ENCODE data around the gene HEXD. TPM values are rescaled to one million over a fixed set of nuclear protein-coding genes. Genes with fewer than 3 reads are reported as not detected.

HEXD gene
- total and polyA plus RNA-seq, 10 of the 15 experiments (the other 5 are each of a cell fraction or from before 2014, with no cell fraction given) = 1.6 to 24.2 (median 7.0) TPM

- no peak overlapping the region for H3K27ac ChIP-seq (ENCODE audit: control insufficient read depth, insufficient read depth)
- SMC1A ChIA-PET (ENCODE audit: uncharacterized antibody, unreplicated experiment) = no interaction called here
- POLR2A ChIA-PET = no interaction called here
- H2AFZ ChIP-seq (ENCODE audit: control insufficient read depth, low read depth, low read length) = no peak overlapping the region
- WGBS (ENCODE audit: insufficient coverage, insufficient replicate concordance, low lambda C conversion rate, missing lambda C conversion rate) = 70% methylated on average over 8 of the region's 8 CpGs
- FAIRE-seq (no peak), ATAC-seq (no peak), DNase-seq (ENCODE audit: low read depth, low spot score) (no peak)
- in situ Hi-C loops (cut with MboI) (no loop called here), intact Hi-C loops (cut with micrococcal nuclease; ENCODE audit: unreplicated experiment) (no loop called here)
- BruUV-seq (replicated peaks) = no TSS peak
- H3K27me3 ChIP-seq (replicated peaks in 1 of 2; ENCODE audit: control insufficient read depth in 2 of 2, insufficient read depth in 2 of 2, low read length in 1 of 2) = no peaks in the 10 kb centered on the region
- 0 out of 2 replicates have a peak, but pooled peaks cover 2% of the 10 kb centered on the region for H4K20me1 ChIP-seq (ENCODE audit: control insufficient read depth, insufficient read depth)
- RAD21 ChIA-PET (ENCODE audit: unreplicated experiment) = no interaction called here
- CTCF ChIA-PET = interaction anchor here (0.7 kb wide), 1 partner anchor 304 kb away, joined by 3 read pairs; no protein-coding TSS in a partner anchor
- no peak overlapping the region for H3K4me3 ChIP-seq
- H3K4me1 ChIP-seq (ENCODE audit: control insufficient read depth, insufficient read depth, low read length) = no peaks in the 10 kb centered on the region
- peaks cover 24 to 29% of the 10 kb centered on the region in 2 experiments for H3K36me3 ChIP-seq (ENCODE audit: control insufficient read depth in 2 of 2, insufficient read depth in 2 of 2, low read length in 1 of 2)
- H3K9me3 ChIP-seq (replicated peaks; ENCODE audit: control insufficient read depth, insufficient read depth, low read length) = no peaks in the 10 kb centered on the region
- no peak overlapping the region for H3K9ac ChIP-seq (ENCODE audit: control insufficient read depth, insufficient read depth, low read length)
- H3K79me2 ChIP-seq (ENCODE audit: control insufficient read depth, insufficient read depth, low read length) = no peaks in the 10 kb centered on the region; the same call in 1 of the 2 replicates
- no peak overlapping the region for H3K4me2 ChIP-seq (ENCODE audit: control insufficient read depth, insufficient read depth)
- TF ChIP-seq, protein P1, sequence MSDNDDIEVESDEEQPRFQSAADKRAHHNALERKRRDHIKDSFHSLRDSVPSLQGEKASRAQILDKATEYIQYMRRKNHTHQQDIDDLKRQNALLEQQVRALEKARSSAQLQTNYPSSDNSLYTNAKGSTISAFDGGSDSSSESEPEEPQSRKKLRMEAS (IDR thresholded peaks at IDR 0.05; ENCODE audit: low read depth, low read length) = no peak
- TF ChIP-seq, protein P2, sequence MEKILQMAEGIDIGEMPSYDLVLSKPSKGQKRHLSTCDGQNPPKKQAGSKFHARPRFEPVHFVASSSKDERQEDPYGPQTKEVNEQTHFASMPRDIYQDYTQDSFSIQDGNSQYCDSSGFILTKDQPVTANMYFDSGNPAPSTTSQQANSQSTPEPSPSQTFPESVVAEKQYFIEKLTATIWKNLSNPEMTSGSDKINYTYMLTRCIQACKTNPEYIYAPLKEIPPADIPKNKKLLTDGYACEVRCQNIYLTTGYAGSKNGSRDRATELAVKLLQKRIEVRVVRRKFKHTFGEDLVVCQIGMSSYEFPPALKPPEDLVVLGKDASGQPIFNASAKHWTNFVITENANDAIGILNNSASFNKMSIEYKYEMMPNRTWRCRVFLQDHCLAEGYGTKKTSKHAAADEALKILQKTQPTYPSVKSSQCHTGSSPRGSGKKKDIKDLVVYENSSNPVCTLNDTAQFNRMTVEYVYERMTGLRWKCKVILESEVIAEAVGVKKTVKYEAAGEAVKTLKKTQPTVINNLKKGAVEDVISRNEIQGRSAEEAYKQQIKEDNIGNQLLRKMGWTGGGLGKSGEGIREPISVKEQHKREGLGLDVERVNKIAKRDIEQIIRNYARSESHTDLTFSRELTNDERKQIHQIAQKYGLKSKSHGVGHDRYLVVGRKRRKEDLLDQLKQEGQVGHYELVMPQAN (conservative IDR thresholded peaks at IDR 0.05) = no peak
- no peak for TF ChIP-seq CREB1 (IDR thresholded peaks at IDR 0.05; ENCODE audit: low read depth)
- no peak for TF ChIP-seq PAX8 (IDR thresholded peaks at IDR 0.05)
- TF ChIP-seq ZNF592 (IDR thresholded peaks at IDR 0.05) = no peak
- TF ChIP-seq CREM (IDR thresholded peaks at IDR 0.05; ENCODE audit: low read depth) = no peak
- TF ChIP-seq ZNF207 (IDR thresholded peaks at IDR 0.05; ENCODE audit: borderline replicate concordance) = no peak
- TF ChIP-seq KLF5 (IDR thresholded peaks at IDR 0.05; ENCODE audit: partially characterized antibody) = no peak
- TF ChIP-seq IRF5 (IDR thresholded peaks at IDR 0.05; ENCODE audit: borderline replicate concordance) = no peak
- no peak for TF ChIP-seq STAT1 (conservative IDR thresholded peaks at IDR 0.05)
- TF ChIP-seq ASH2L (IDR thresholded peaks at IDR 0.05; ENCODE audit: borderline replicate concordance, low read depth) = no peak
- no peak for TF ChIP-seq FOXK2 (IDR thresholded peaks at IDR 0.05)
- no peak for TF ChIP-seq BCL11A (IDR thresholded peaks at IDR 0.05; ENCODE audit: low read depth, low read length)
- no peak for TF ChIP-seq MEF2B (IDR thresholded peaks at IDR 0.05; ENCODE audit: partially characterized antibody, poor library complexity, severe bottlenecking)
- TF ChIP-seq SREBF1 (IDR thresholded peaks at IDR 0.05; ENCODE audit: low read length) = no peak
- TF ChIP-seq ZNF622 (IDR thresholded peaks at IDR 0.05) = no peak
- no peak for TF ChIP-seq SUZ12 (IDR thresholded peaks at IDR 0.05; ENCODE audit: unreplicated experiment)
Measured at GRCh38 chr17:82477934-82478333, 59.8 kb downstream of the HEXD start.

All from GM12878 (cell line).